Bronchial epithelial cell (primary cell): ENCODE measurements around the gene GPRC5D. TPM values are rescaled to one million over a fixed set of nuclear protein-coding genes. Genes with fewer than 3 reads are reported as not detected.

Experiments
- DNase-seq: peaks from one replicate; pipeline ENCODE4 v3.0.0-alpha.2; 2010; ENCODE audit warnings: low read depth
- FAIRE-seq: peaks from 2 replicates; lab custom pipeline; 2011; peaks lifted over from hg19 to GRCh38; lab: Jason Lieb, UNC
- H3K27me3 ChIP-seq: 2 replicates; pipeline ENCODE4 v1.5.1; 2011; ENCODE audit warnings: low read length; ENCODE audit not compliant: control insufficient read depth, insufficient read depth
- H3K36me3 ChIP-seq: 2 replicates; pipeline ENCODE4 v1.5.1; 2011; ENCODE audit warnings: low read length; ENCODE audit not compliant: control insufficient read depth, insufficient read depth
- H3K4me3 ChIP-seq: 2 replicates; pipeline ENCODE4 v1.5.1; 2011; ENCODE audit warnings: mild to moderate bottlenecking, low read depth, low read length, control low read depth
- CTCF ChIP-seq: IDR thresholded peaks from 2 replicates; pipeline ENCODE4 v1.5.1; 2011; ENCODE audit warnings: mild to moderate bottlenecking, moderate library complexity, low read length, control low read depth, inconsistent platforms; ENCODE audit not compliant: insufficient read depth, severe bottlenecking
- total RNA-seq: library from RNA; depleted of rRNA; stranded (reverse); fragments of >200 nt; gene quantifications from 2 replicates; pipeline ENCODE4 v1.2.1, GENCODE V29; 2014

Gene GPRC5D
- total RNA-seq, 1 donor from 2014 or later: not detected

DNA sequence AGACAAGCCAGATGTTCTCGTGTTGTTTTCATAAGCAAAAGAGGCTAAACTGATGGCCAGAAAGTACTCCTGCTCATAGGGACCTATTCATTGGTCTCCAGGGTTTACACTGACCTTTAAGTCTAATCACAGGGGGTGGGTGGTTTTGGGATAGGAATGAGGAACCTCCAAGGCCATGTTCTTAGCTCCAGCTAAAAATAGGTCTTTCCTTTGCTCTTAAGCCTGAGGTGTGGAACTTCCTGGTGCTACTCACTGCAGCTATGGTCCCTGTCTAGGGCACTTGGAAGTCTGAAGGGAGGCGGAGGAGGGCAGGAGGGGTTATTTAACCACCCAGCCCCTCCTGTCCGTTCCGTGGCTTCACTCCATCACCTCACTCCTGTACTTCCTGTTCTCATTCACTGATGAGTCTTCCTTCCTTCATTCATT is 42.0 kb downstream of the GPRC5D start:
- H3K4me3 ChIP-seq: no peak overlapping the region
- DNase-seq (no peak), FAIRE-seq (no peak)
- no peak for TF ChIP-seq CTCF
- no peaks in the 10 kb centered on the region for H3K27me3 ChIP-seq
- H3K36me3 ChIP-seq: peaks cover 28% of the 10 kb centered on the region

GRCh38 chr12:12909228-12909994 is 42.6 kb downstream of the GPRC5D start:
- H3K36me3 ChIP-seq: peaks cover 28% of the 10 kb centered on the region
- TF ChIP-seq CTCF: no peak
- no peak for FAIRE-seq
- no peak overlapping the region for H3K4me3 ChIP-seq
- no peaks in the 10 kb centered on the region for H3K27me3 ChIP-seq
- DNase-seq: no peak

DNA sequence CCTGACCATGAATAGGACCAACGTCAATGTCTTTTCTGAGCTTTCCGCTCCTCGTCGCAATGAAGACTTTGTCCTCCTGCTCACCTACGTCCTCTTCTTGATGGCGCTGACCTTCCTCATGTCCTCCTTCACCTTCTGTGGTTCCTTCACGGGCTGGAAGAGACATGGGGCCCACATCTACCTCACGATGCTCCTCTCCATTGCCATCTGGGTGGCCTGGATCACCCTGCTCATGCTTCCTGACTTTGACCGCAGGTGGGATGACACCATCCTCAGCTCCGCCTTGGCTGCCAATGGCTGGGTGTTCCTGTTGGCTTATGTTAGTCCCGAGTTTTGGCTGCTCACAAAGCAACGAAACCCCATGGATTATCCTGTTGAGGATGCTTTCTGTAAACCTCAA is 43.3 kb downstream of the GPRC5D start:
- Histone ChIP-seq H3K27me3 (no peaks in the 10 kb centered on the region), H3K4me3 (no peak overlapping the region), H3K36me3 (peaks cover 29% of the 10 kb centered on the region)
- FAIRE-seq (peak; percentile 13), DNase-seq (no peak)
- no peak for TF ChIP-seq CTCF

GRCh38 chr12:12908252-12908651 is 43.7 kb downstream of the GPRC5D start:
- H3K36me3 ChIP-seq: peaks cover 25% of the 10 kb centered on the region
- DNase-seq: no peak
- no peak for TF ChIP-seq CTCF
- no peak overlapping the region for H3K4me3 ChIP-seq
- FAIRE-seq: no peak
- H3K27me3 ChIP-seq: no peaks in the 10 kb centered on the region

DNA sequence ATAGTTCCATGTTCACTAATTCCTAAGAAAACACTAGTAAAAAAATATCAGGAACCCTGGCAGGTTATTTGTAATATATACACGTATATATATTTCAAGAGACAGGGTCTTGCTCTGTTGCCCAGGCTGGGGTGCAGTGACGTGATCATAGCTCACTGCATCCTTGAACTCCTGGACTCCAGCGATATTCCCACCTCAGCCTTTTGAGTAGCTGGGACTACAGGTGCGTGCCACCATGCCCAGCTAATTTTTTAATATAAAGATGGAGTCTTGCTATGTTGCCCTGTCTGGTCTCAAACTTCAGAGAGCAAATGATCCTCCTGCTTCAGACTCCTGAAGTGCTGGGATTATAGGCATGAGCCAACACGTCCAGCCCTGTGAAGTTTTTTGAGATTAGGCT is 44.4 kb downstream of the GPRC5D start:
- no peak for DNase-seq
- TF ChIP-seq CTCF: no peak
- no peak for FAIRE-seq
- no peaks in the 10 kb centered on the region for H3K27me3 ChIP-seq
- H3K4me3 ChIP-seq: no peak overlapping the region
- peaks cover 19% of the 10 kb centered on the region for H3K36me3 ChIP-seq
